Testis (tissue), 3 donors: ENCODE measurements around the gene NPHP4. TPM values are rescaled to one million over a fixed set of nuclear protein-coding genes. Genes with fewer than 3 reads are reported as not detected.
A peak's percentile ranks its signal among the peaks of the same experiment; 100 is the strongest.

Source experiments
- DNase-seq: peaks from one replicate; pipeline ENCODE4 v3.0.0-alpha.2; 2019
- H3K27ac ChIP-seq, 2 donors: fragments of 200-600 bp; sonication (generic); one replicate each; pipeline ENCODE4 v1.5.1; 2019
- H3K27me3 ChIP-seq: fragments of 200-600 bp; sonication (generic); one replicate; pipeline ENCODE4 v1.5.1; 2019
- H3K36me3 ChIP-seq: fragments of 200-600 bp; sonication (generic); one replicate; pipeline ENCODE4 v1.5.1; 2017; ENCODE audit warnings: low read depth; ENCODE audit errors: missing control alignments
- H3K4me1 ChIP-seq: fragments of 200-600 bp; sonication (generic); one replicate; pipeline ENCODE4 v1.5.1; 2019
- H3K4me3 ChIP-seq, 2 donors: fragments of 200-600 bp; sonication (generic); one replicate each; pipeline ENCODE4 v1.5.1; 2017 to 2019
- H3K9me3 ChIP-seq: fragments of 200-600 bp; sonication (generic); one replicate; pipeline ENCODE4 v1.5.1; 2017
- CTCF ChIP-seq, 3 experiments: fragments of 450-650 bp in 2 of 3; fragments of 200-600 bp in 1 of 3; sonication (generic) in 1 of 3; IDR thresholded peaks; one replicate each; pipeline ENCODE4 v1.5.1; 2016 to 2019; ENCODE audit warnings: antibody characterized with exemption in 3 of 3, mild to moderate bottlenecking in 2 of 3, moderate library complexity in 1 of 3
- POLR2A ChIP-seq: fragments of 450-650 bp; IDR thresholded peaks from one replicate; pipeline ENCODE4 v1.6.1; 2017; ENCODE audit warnings: antibody characterized with exemption, mild to moderate bottlenecking, moderate library complexity
- WGBS, 2 donors: methylation state at CpG; one replicate each; pipeline ENCODE4 v1.1.5; 2018; 5-methylcytosine and 5-hydroxymethylcytosine counted together
- intact Hi-C: fragments of 100-400 bp; cut with DNase I; formaldehyde crosslinking; loops from one replicate; pipeline ENCODE4 v1.15.1; 2023; ENCODE audit warnings: low total_unique reads
- polyA plus RNA-seq: library from polyadenylated mRNA; stranded (reverse); fragments of 350-450 nt; fragmentation: Illumina TruSeq; extraction: RNeasy Lipid Tissue Mini Kit (QIAGEN cat#74804); gene quantifications from one replicate; pipeline ENCODE4 v1.2.3, GENCODE V29; 2014; ENCODE audit warnings: low read depth, low replicate concordance; ENCODE audit not compliant: insufficient read depth
- total RNA-seq, 2 donors: library from RNA; depleted of rRNA; stranded (reverse); fragments of >200 nt; gene quantifications; one replicate each; pipeline ENCODE4 v1.2.3, GENCODE V29; 2016

The NPHP4 gene
- total and polyA plus RNA-seq, 3 donors from 2014 or later, result 26.3 to 65.9 (median 49.4) TPM

- intact Hi-C loops, result no loop called here
- Histone ChIP-seq H3K4me1 (no peaks in the 10 kb centered on the region), H3K36me3 (no peaks in the 10 kb centered on the region), H3K27me3 (no peaks in the 10 kb centered on the region), H3K4me3 (no peak overlapping the region), H3K9me3 (no peaks in the 10 kb centered on the region), H3K27ac (no peak overlapping the region)
- TF ChIP-seq CTCF (IDR thresholded peaks at IDR 0.05) (no peak), POLR2A (no peak)
- no peak for DNase-seq
- 91% methylated on average over 16 to 21 of the region's 21 CpGs for WGBS, 2 donors
These were observed 24.1 kb upstream of the NPHP4 start for GRCh38 chr1:6016191-6016865.

DNA sequence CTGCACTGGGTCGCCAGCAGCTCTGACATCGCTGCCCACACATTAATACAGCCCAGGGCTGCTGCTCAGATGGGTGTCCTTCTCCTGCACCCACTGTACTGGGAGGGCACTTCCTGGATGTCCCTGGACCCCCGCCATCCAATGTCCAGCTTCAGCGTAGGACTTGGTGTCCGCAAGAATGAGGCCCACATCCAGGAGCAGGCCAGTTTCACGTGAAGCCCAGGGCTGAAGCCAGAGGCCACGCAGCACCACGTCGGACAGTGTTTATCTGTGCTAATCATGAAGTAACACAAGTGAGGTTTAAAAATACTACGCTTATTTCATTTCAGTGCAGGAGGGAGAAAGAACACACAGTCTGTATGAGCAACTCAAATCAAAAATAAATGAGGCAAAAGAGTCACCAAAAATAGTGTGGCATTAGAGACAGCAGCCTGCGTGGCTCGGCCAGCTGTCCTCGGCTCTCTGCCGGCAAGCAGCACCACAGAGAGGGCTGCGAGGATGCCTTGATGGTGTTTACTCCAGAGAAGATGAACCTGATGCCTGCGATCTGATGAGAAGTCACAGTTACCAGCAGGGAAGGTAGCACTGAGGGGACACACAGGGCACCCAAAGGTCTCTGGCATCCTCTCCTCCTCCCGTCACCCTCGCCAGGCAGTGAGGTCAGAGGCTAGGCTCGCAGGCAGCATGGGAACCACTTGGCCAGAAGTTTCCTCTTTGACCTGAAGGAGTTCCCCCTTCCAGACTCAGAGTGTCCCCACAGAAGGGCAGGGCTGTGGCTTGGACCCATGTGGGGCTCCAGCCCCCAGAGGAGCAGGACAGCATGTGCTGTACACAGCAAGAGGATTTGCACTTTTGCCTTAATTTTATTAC is 22.1 kb upstream of the NPHP4 start:
- TF ChIP-seq CTCF (IDR thresholded peaks at IDR 0.05) (no peak), POLR2A (no peak)
- Histone ChIP-seq H3K27me3 (no peaks in the 10 kb centered on the region), H3K27ac (peak overlapping the region; percentile 43 to 68), H3K36me3 (no peaks in the 10 kb centered on the region), H3K4me3 (no peak overlapping the region), H3K4me1 (no peaks in the 10 kb centered on the region), H3K9me3 (no peaks in the 10 kb centered on the region)
- 65 to 67% methylated on average over 19 of the region's 19 CpGs for WGBS, 2 donors
- peak; percentile 53 for DNase-seq
- intact Hi-C loops, result no loop called here

- no peak for DNase-seq
- TF ChIP-seq CTCF (IDR thresholded peaks at IDR 0.05) (no peak), POLR2A (no peak)
- no peaks in the 10 kb centered on the region for H3K27me3 ChIP-seq
- H3K36me3 ChIP-seq, result no peaks in the 10 kb centered on the region
- no peak overlapping the region for H3K4me3 ChIP-seq
- no peaks in the 10 kb centered on the region for H3K4me1 ChIP-seq
- WGBS, 2 donors, result 90 to 93% methylated on average over 10 to 12 of the region's 12 CpGs
- H3K9me3 ChIP-seq, result no peaks in the 10 kb centered on the region
- intact Hi-C loops, result no loop called here
- H3K27ac ChIP-seq, result peak overlapping the region in 1 of 2 donors; percentile 68
These were observed 21.3 kb upstream of the NPHP4 start for GRCh38 chr1:6013491-6013890.

GRCh38 chr1:6012529-6013318 is 20.5 kb upstream of the NPHP4 start:
- no peak overlapping the region for H3K27ac ChIP-seq
- no peak for DNase-seq
- H3K36me3 ChIP-seq, result no peaks in the 10 kb centered on the region
- intact Hi-C loops, result no loop called here
- no peak overlapping the region for H3K4me3 ChIP-seq
- no peaks in the 10 kb centered on the region for H3K4me1 ChIP-seq
- WGBS, 2 donors, result 91 to 94% methylated on average over 13 to 17 of the region's 17 CpGs
- no peaks in the 10 kb centered on the region for H3K9me3 ChIP-seq
- no peaks in the 10 kb centered on the region for H3K27me3 ChIP-seq
- TF ChIP-seq CTCF (IDR thresholded peaks at IDR 0.05) (no peak), POLR2A (no peak)
